ENCODE data around the gene BATF3.
"Not testable (repeated sequence)": the region's sequence is repeated elsewhere in the genome, so short reads cannot be mapped to it uniquely, and the experiment has no call there.

Gene BATF3

DNA sequence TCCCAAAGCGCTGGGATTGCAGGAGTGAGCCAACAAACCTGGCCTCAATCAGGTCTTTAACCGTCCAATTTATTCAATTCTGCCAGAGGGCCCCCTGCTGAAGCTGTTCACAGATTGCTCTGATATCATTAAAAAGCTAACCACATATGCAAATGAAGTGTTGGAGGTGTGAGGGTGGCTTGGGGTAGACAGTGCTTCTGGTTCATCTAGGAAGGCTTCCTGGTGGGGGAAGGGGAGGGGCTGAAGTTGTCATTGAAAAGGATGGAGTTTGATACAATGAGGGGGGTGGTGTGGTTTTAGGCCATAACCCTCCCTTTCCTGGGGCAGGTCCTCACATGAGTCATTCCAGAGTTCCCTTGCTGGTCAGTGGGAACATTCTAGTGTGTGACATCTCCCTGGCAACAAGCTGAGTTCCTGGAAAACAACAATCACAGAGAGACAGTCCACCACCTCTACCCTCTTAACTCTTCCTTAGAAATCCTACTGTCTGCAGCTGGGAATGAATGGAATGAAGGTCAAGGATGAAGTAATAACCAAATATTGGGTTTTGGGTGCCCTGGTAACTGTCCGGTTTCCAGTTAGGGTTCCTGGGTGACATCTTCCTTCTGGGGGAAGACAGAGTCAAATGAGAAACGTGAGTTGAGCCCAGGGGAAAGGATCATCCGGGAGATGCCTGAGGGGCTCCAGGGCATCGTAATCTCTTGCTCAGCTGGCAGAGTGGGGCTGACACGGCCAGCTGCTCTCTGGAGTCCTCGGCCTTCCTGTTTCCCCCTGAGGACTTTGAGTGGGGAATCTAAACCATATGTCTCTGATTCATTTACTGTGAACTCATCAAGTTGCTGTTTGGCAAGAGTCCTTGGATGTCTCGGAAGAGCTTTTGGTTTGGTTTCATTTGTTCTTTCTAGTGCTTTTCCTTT is 32.2 kb downstream of the BATF3 start:
- peak overlapping the region in 1 of 2 donors; percentile 38 for H3K4me3 ChIP-seq (ENCODE audit: low read depth in 1 of 2, low read length in 2 of 2)
- H3K27ac ChIP-seq (ENCODE audit: low read length): peak overlapping the region; percentile 87
- H3K27me3 ChIP-seq (ENCODE audit: low read depth, low read length): no peaks in the 10 kb centered on the region
- H3K4me1 ChIP-seq (ENCODE audit: control insufficient read depth in 1 of 2, insufficient read depth in 2 of 2, low read length in 2 of 2): peaks cover 10 to 21% of the 10 kb centered on the region in 2 donors
- no peaks in the 10 kb centered on the region for H3K9me3 ChIP-seq (ENCODE audit: control insufficient read depth in 1 of 2, low read length in 2 of 2)
- H3K36me3 ChIP-seq (ENCODE audit: control insufficient read depth in 1 of 2, insufficient read depth in 2 of 2, low read length in 2 of 2): peaks cover 0 to 4% of the 10 kb centered on the region in 2 donors

- Histone ChIP-seq H3K27ac (ENCODE audit: low read length) (no peak overlapping the region), H3K4me3 (ENCODE audit: low read depth in 1 of 2, low read length in 2 of 2) (no peak overlapping the region), H3K27me3 (ENCODE audit: low read depth, low read length) (no peaks in the 10 kb centered on the region), H3K36me3 (ENCODE audit: control insufficient read depth in 1 of 2, insufficient read depth in 2 of 2, low read length in 2 of 2) (peaks cover 0 to 4% of the 10 kb centered on the region in 2 donors), H3K9me3 (ENCODE audit: control insufficient read depth in 1 of 2, low read length in 2 of 2) (no peaks in the 10 kb centered on the region), H3K4me1 (ENCODE audit: control insufficient read depth in 1 of 2, insufficient read depth in 2 of 2, low read length in 2 of 2) (peaks cover 10 to 12% of the 10 kb centered on the region in 2 donors)
These were observed 33.4 kb downstream of the BATF3 start for GRCh38 chr1:212666116-212666775.

DNA sequence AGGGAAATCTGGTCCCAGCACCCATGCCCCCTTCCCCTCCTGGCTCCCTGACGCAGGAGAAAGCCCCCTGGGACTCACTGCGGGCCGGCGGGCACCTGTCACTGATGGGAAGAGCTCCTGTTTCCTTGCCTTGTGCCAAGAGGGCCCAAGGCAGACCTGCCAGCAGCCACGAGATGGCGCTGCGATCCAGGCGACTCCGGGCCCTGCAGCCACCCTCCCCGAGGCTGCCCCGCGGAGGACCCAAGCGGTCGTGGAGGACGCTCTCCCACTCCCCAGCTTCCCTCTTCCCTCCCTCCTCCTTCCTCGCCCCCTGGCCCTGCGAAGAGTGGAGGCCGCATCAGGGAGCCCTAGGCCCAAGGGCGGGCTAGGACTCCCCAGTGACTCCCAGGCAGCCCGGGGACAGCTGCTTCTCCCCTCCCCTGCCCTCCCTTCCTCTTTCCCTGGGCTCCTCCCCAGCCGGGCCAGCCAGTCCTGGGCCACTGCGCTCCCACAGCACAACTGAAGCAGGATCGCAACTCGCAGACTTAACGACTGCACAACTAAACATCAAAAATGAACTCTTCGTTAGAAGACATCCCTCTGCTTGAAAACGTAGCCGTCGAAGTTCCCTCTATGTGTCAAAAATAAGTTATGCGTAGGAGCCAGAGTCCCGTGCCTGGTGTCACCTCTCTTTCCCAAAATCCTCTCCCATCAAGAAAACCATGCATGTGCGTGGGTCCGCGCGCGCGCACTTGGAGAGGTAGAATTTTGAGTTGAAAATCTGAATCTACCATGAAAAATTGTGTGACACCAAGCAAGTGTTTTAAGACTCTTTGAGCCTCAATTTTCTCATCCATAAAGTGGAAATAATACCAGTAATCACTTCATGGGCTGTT is 34.2 kb downstream of the BATF3 start:
- no peaks in the 10 kb centered on the region for H3K9me3 ChIP-seq (ENCODE audit: control insufficient read depth in 1 of 2, low read length in 2 of 2)
- peak overlapping the region; percentile 56 to 57 for H3K4me3 ChIP-seq (ENCODE audit: low read depth in 1 of 2, low read length in 2 of 2)
- peak overlapping the region; percentile 8 for H3K27ac ChIP-seq (ENCODE audit: low read length)
- peaks cover 6 to 10% of the 10 kb centered on the region in 2 donors for H3K4me1 ChIP-seq (ENCODE audit: control insufficient read depth in 1 of 2, insufficient read depth in 2 of 2, low read length in 2 of 2)
- H3K27me3 ChIP-seq (ENCODE audit: low read depth, low read length): no peaks in the 10 kb centered on the region
- peaks cover 0 to 4% of the 10 kb centered on the region in 2 donors for H3K36me3 ChIP-seq (ENCODE audit: control insufficient read depth in 1 of 2, insufficient read depth in 2 of 2, low read length in 2 of 2)

DNA sequence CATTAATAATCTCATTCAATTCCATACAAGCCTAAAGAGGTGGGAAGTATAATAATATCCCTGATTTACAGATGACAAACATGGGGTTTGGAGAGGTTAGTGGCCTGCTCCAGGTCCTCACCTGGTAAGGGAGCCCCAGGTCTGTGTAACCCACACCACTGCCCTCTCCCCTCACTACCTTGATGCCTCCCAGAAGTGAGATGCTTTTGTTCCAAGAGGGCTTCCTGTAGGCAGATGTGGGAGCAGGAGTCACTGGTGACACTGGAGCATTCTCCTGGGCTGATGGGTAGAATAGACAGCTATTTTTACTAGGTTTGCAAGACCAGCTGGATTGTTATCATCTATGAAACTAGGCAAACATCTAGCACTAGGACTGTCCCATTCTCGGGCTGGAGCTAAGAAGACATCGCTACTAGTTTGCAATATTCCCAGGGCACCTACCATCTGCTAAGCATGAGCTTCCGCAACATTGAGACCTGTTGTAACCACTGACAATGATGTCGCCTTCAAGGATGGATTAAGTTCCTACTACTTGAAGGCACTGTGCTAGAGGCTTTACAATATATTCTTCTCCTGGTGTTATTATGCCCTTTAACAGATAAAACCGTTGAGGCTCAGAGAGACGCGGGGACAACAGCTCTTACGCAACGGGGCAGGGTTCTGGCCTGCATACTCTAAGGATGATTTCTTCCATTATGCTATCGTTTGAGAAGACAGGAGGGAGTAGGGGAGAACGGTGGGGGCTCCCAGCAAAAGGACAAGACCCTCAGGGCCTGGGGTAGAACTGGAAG is 35.0 kb downstream of the BATF3 start:
- Histone ChIP-seq H3K27ac (ENCODE audit: low read length) (no peak overlapping the region), H3K4me1 (ENCODE audit: control insufficient read depth in 1 of 2, insufficient read depth in 2 of 2, low read length in 2 of 2) (peaks cover 6 to 10% of the 10 kb centered on the region in 2 donors)

DNA sequence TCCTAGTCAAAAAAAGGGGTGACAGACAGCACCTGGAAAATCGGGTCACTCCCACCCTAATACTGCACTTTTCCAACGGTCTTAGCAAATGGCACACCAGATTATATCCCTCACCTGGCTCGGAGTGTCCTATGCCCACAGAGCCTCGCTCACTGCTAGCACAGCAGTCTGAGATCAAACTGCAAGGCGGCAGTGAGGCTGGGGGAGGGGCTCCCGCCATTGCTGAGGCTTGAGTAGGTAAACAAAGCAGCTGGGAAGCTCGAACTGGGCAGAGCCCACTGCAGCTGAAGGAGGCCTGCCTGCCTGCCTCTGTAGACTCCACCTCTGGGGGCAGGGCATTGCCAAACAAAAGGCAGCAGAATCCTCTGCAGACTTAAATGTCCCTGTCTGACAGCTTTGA is 41.4 kb downstream of the BATF3 start:
- not testable (repeated sequence) for H3K27ac ChIP-seq (ENCODE audit: low read length)

More for the DNA sequence above, 35.0 kb downstream of the BATF3 start:
- Histone ChIP-seq H3K27me3 (ENCODE audit: low read depth, low read length) (no peaks in the 10 kb centered on the region), H3K36me3 (ENCODE audit: control insufficient read depth in 1 of 2, insufficient read depth in 2 of 2, low read length in 2 of 2) (peaks cover 0 to 4% of the 10 kb centered on the region in 2 donors), H3K9me3 (ENCODE audit: control insufficient read depth in 1 of 2, low read length in 2 of 2) (no peaks in the 10 kb centered on the region), H3K4me3 (ENCODE audit: low read depth in 1 of 2, low read length in 2 of 2) (peak overlapping the region in 1 of 2 donors; percentile 57)

GRCh38 chr1:212656730-212657129 is 42.9 kb downstream of the BATF3 start:
- H3K27ac ChIP-seq (ENCODE audit: low read length): no peak overlapping the region
- H3K9me3 ChIP-seq (ENCODE audit: control insufficient read depth in 1 of 2, low read length in 2 of 2): no peaks in the 10 kb centered on the region
- H3K27me3 ChIP-seq (ENCODE audit: low read depth, low read length): no peaks in the 10 kb centered on the region
- no peak overlapping the region for H3K4me3 ChIP-seq (ENCODE audit: low read depth in 1 of 2, low read length in 2 of 2)
- H3K36me3 ChIP-seq (ENCODE audit: control insufficient read depth in 1 of 2, insufficient read depth in 2 of 2, low read length in 2 of 2): no peaks in the 10 kb centered on the region
- H3K4me1 ChIP-seq (ENCODE audit: control insufficient read depth in 1 of 2, insufficient read depth in 2 of 2, low read length in 2 of 2): no peaks in the 10 kb centered on the region

More for the DNA sequence above, 41.4 kb downstream of the BATF3 start:
- H3K9me3 ChIP-seq (ENCODE audit: control insufficient read depth in 1 of 2, low read length in 2 of 2); H3K36me3 ChIP-seq (ENCODE audit: control insufficient read depth in 1 of 2, insufficient read depth in 2 of 2, low read length in 2 of 2); H3K27me3 ChIP-seq (ENCODE audit: low read depth, low read length); H3K4me3 ChIP-seq (ENCODE audit: low read depth in 1 of 2, low read length in 2 of 2); H3K4me1 ChIP-seq (ENCODE audit: control insufficient read depth in 1 of 2, insufficient read depth in 2 of 2, low read length in 2 of 2): not testable (repeated sequence)

- Histone ChIP-seq H3K27me3 (ENCODE audit: low read depth, low read length) (no peaks in the 10 kb centered on the region), H3K9me3 (ENCODE audit: control insufficient read depth in 1 of 2, low read length in 2 of 2) (no peaks in the 10 kb centered on the region), H3K36me3 (ENCODE audit: control insufficient read depth in 1 of 2, insufficient read depth in 2 of 2, low read length in 2 of 2) (no peaks in the 10 kb centered on the region), H3K4me1 (ENCODE audit: control insufficient read depth in 1 of 2, insufficient read depth in 2 of 2, low read length in 2 of 2) (no peaks in the 10 kb centered on the region), H3K27ac (ENCODE audit: low read length) (no peak overlapping the region), H3K4me3 (ENCODE audit: low read depth in 1 of 2, low read length in 2 of 2) (no peak overlapping the region)
These were observed 43.8 kb downstream of the BATF3 start for GRCh38 chr1:212655668-212656440.

DNA sequence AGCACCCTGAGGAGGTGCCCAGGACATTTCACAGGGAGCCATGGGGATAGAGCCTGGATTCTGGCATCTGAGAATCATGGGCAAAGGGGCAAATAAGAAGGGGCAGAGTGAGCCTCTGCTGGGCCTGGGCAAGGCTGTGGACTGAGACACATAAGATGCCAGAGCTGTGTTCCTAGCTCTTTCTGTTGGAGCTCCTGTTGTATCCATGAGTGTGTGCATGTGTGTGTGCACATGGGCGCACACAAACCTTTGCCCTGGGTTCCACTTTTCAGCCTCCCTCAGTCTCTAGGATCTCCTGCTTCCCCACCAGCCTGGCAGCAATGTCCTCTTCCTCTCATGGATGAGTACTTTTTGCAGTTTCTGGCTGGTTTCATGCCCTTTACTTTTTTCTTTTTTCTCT is 47.0 kb downstream of the BATF3 start:
- H3K27me3 ChIP-seq (ENCODE audit: low read depth, low read length): no peaks in the 10 kb centered on the region
- no peaks in the 10 kb centered on the region for H3K4me1 ChIP-seq (ENCODE audit: control insufficient read depth in 1 of 2, insufficient read depth in 2 of 2, low read length in 2 of 2)
- no peak overlapping the region for H3K27ac ChIP-seq (ENCODE audit: low read length)
- no peaks in the 10 kb centered on the region for H3K9me3 ChIP-seq (ENCODE audit: control insufficient read depth in 1 of 2, low read length in 2 of 2)
- H3K36me3 ChIP-seq (ENCODE audit: control insufficient read depth in 1 of 2, insufficient read depth in 2 of 2, low read length in 2 of 2): no peaks in the 10 kb centered on the region
- no peak overlapping the region for H3K4me3 ChIP-seq (ENCODE audit: low read depth in 1 of 2, low read length in 2 of 2)

DNA sequence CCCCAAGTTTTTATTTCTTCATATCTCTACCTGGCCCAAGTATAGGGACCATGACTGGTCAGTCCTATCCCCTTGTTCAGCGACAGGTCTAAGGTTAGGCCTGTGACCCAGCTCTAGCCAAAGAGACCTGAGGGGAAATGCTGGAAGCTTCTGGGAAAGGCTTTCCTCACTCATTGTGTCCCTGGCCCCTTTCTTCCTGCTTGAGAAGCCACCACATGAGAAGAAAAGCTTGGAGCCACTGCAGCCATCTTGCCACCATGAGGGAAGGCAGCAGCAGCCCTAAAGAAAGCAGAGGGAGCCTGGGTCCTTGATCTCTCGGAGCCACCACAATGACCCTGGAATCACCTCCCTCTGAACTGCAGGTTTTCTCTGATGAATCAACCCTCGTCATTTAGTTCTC is 47.7 kb downstream of the BATF3 start:
- Histone ChIP-seq H3K9me3 (ENCODE audit: control insufficient read depth in 1 of 2, low read length in 2 of 2) (no peaks in the 10 kb centered on the region), H3K36me3 (ENCODE audit: control insufficient read depth in 1 of 2, insufficient read depth in 2 of 2, low read length in 2 of 2) (no peaks in the 10 kb centered on the region), H3K27ac (ENCODE audit: low read length) (no peak overlapping the region)

GRCh38 chr1:212651521-212651920 is 48.1 kb downstream of the BATF3 start:
- Histone ChIP-seq H3K4me1 (ENCODE audit: control insufficient read depth in 1 of 2, insufficient read depth in 2 of 2, low read length in 2 of 2) (no peaks in the 10 kb centered on the region), H3K36me3 (ENCODE audit: control insufficient read depth in 1 of 2, insufficient read depth in 2 of 2, low read length in 2 of 2) (no peaks in the 10 kb centered on the region), H3K4me3 (ENCODE audit: low read depth in 1 of 2, low read length in 2 of 2) (no peak overlapping the region), H3K27me3 (ENCODE audit: low read depth, low read length) (no peaks in the 10 kb centered on the region), H3K27ac (ENCODE audit: low read length) (no peak overlapping the region), H3K9me3 (ENCODE audit: control insufficient read depth in 1 of 2, low read length in 2 of 2) (no peaks in the 10 kb centered on the region)

More for the DNA sequence above, 47.7 kb downstream of the BATF3 start:
- no peak overlapping the region for H3K4me3 ChIP-seq (ENCODE audit: low read depth in 1 of 2, low read length in 2 of 2)
- H3K4me1 ChIP-seq (ENCODE audit: control insufficient read depth in 1 of 2, insufficient read depth in 2 of 2, low read length in 2 of 2): no peaks in the 10 kb centered on the region
- no peaks in the 10 kb centered on the region for H3K27me3 ChIP-seq (ENCODE audit: low read depth, low read length)
